HS-5 (cell line): ENCODE measurements around the gene UGDH.
A peak's percentile ranks its signal among the peaks of the same experiment; 100 is the strongest.
"Not testable (repeated sequence)": the region's sequence is repeated elsewhere in the genome, so short reads cannot be mapped to it uniquely, and the experiment has no call there.

Experiments used
- DNase-seq: peaks from one replicate; pipeline ENCODE4 v3.0.0-alpha.2; 2012; ENCODE audit warnings: low read depth

UGDH gene

GRCh38 chr4:39527296-39528060 lies at the start of gene UGDH:
TSS of gene UGDH (minus strand) at chr4:39527439. CDS start at chr4:39521512, 5,927 bp downstream.
- peak; percentile 84 for DNase-seq

GRCh38 chr4:39574946-39575345 lies 47.7 kb upstream of the UGDH start:
- DNase-seq: no peak

- no peak for DNase-seq
These were observed 44.3 kb upstream of the UGDH start for GRCh38 chr4:39571504-39571903.

- DNase-seq: no peak
These were observed 43.8 kb upstream of the UGDH start for GRCh38 chr4:39571054-39571453.

DNA sequence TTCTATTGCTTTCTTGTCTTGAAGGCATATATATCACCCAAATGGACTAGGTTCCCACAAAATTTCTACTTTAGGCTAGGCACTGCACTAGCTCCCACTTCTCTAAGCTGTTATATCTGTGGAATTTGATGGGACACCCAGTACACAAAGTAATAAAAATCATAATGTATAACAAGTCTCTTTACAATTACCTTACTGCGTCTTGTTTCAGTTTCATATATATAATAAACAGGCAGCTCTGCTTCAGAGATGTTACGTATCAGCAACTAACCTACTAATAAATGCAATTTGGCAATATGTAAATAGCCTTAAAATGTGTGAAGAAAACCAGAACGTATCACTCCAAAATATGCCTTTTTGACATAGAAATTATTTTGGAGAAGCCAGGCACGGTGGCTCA lies 42.0 kb upstream of the UGDH start:
- DNase-seq: no peak

DNA sequence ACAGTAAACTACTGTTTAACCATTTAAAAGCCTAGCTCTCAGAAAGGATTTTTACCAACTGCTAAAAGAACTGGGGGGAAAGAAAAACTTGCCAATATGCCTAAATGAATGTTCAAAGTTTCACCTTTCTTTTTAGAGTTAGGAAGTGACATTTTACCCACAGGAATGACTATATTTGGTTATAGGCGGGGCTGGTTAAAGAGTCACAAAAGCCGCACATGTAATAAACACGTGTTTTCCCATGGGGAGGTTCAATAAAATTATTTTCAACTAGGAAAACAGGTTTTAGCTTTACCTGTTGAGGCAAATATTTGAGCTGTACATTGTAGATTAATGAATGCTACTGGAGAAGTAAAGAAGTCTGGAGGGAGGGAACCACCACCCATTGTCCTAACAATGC lies 41.6 kb upstream of the UGDH start:
- no peak for DNase-seq

- DNase-seq: peak; percentile 86
These were observed 38.8 kb upstream of the UGDH start for GRCh38 chr4:39565878-39566600.

DNA sequence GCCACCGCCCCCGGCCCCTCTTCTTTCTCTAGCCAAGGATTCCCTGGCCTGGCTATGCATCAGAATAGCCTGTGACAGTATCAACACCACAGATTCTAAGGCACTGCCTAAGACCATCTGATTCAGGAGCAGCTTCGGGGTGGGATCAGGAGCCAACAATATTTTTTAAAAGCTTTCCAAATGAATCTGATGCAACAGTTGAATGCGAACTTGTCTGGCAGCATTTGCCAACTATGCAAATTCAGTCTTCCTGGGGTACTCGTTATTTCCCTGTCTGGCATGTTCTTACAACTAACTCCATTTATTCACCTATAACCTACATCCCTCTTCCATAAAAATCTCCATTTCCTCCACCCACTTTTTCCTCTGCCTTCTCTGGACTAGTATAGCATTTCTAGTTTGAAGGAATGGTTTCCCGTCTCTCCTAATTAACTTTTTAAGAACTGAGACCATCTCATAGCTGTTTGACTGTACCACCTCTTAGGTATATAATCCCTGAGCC lies 36.2 kb upstream of the UGDH start:
- no peak for DNase-seq

DNA sequence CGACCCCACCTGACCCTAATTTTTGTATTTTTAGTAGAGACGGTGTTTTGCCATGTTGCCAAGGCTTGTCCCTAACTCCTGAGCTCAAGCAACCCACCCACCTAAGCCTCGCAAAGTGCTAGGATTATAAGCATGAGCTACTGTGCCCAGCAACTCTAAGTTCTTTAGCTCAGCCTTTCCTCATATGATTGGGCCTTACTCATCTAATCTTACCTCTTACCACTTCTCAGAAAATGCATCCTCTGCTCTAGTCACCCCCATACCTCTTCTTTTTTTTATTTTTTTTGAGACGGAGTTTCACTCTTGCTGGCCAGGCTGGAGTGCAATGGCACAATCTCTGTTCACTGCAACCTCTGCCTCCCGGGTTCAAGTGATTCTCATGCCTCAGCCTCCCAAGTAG lies 35.6 kb upstream of the UGDH start:
- DNase-seq: no peak

- DNase-seq: no peak
These were observed 32.4 kb upstream of the UGDH start for GRCh38 chr4:39559626-39560025.

GRCh38 chr4:39555472-39555871 lies 28.2 kb upstream of the UGDH start:
- no peak for DNase-seq

- DNase-seq: no peak
These were observed 21.3 kb upstream of the UGDH start for GRCh38 chr4:39548425-39549067.

- no peak for DNase-seq
These were observed 17.5 kb upstream of the UGDH start for GRCh38 chr4:39544580-39545315.

DNA sequence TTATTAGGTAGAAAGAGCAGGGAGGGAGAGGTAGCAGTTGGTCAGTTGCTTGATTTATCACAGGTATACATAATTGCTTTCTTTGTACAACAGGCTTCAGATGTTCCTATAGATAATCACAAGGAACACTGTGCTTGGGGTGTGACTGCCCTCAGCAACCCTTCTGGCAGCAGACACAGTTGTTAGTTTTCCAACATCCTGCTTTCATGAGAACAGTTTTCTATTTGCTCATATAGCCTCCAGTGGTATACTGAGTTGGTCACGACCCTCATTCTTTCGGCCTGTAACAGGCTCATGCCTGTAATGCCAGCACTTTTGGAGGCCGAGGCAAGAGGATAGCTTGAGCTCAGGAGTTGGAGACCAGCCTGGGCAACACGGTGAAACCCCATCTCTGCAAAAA lies 16.8 kb upstream of the UGDH start:
- not testable (repeated sequence) for DNase-seq

GRCh38 chr4:39543034-39543433 lies 15.8 kb upstream of the UGDH start:
- DNase-seq: no peak

DNA sequence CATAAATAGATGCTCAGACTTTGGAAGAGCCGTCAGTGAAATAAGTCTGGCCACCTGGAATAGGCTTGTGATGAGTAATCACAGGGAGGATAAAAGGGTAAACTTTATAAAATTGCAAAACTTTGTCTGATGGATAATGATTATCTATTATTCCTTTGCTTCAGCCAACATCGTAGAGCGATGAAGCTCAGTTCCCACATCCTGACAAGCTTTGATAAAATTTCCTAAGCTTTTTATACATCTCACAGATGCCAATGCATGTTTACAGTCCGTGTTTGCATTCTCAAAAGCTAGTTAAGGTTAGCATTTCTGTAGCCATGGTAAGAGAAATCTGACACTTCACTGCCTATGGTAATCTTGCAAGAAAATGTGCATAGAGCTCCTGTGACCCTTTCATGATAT lies 15.4 kb upstream of the UGDH start:
- no peak for DNase-seq

DNA sequence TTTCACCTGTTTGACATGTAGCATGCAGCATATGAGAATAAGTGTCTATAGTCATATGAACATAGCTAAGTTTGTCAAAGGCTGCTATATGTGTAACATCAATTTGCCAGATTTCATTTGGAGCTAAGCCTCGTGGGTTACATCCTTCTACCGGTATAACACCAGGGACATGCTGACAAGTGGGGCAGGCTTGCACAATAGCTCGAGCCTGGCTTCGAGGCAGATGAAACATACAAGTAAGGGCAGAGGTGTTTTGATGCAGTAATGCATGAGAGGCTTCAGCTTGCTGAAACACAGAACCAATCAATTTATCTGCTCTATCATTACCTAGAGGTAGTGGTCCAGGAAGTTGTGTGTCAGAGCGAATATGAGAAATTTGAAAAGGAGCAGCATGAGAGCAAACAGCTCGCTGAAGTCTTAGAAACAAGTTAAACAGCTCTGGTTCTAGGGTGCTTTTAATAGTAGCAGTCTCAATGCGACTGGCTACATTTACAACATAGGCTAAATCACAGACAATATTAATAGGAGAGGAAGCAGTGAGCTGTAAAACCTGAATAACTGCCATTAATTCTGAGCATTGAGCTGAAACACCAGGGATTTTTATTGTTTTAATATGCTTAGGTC lies 14.9 kb upstream of the UGDH start:
- no peak for DNase-seq

GRCh38 chr4:39539089-39539611 lies 11.9 kb upstream of the UGDH start:
- no peak for DNase-seq

- no peak for DNase-seq
These were observed 6.3 kb upstream of the UGDH start for GRCh38 chr4:39533541-39533940.

- not testable (repeated sequence) for DNase-seq
These were observed 5.0 kb upstream of the UGDH start for GRCh38 chr4:39532237-39532636.

GRCh38 chr4:39530682-39531081 lies 3.4 kb upstream of the UGDH start:
- DNase-seq: no peak
